Neural cell (in vitro differentiated cells): ENCODE measurements around the gene EML6.

ENCODE experiments used
- CTCF ChIP-seq: fragments of 450-650 bp; IDR thresholded peaks from 2 replicates; pipeline ENCODE4 v1.5.1; 2014; ENCODE audit warnings: antibody characterized with exemption, mild to moderate bottlenecking, moderate library complexity; ENCODE audit not compliant: poor library complexity, severe bottlenecking
- EZH2 ChIP-seq: fragments of 200-600, 300-800 bp; shearing (Covaris generic), sonication (generic); IDR thresholded peaks from 2 replicates; pipeline ENCODE4 v1.6.1; 2014; ENCODE audit warnings: antibody characterized with exemption, low read length, borderline replicate concordance, mild to moderate bottlenecking; ENCODE audit not compliant: insufficient read depth, poor library complexity, severe bottlenecking
- MXI1 ChIP-seq: fragments of 450-650 bp; conservative IDR thresholded peaks from 2 replicates; pipeline ENCODE4 v1.6.1; 2014; ENCODE audit warnings: antibody characterized with exemption, mild to moderate bottlenecking; ENCODE audit not compliant: poor library complexity, severe bottlenecking
- POLR2AphosphoS5 ChIP-seq: IDR thresholded peaks from 2 replicates; pipeline ENCODE4 v1.6.1; 2012

- TF ChIP-seq CTCF (no peak), POLR2AphosphoS5 (no peak), MXI1 (no peak), EZH2 (no peak)
Observed at GRCh38 chr2:54975598-54976492, 252.4 kb downstream of the EML6 start.
